SK-N-SH treated with all-trans-retinoic acid at 6 μM for 48 hours (cell line): Measurements from ENCODE around the gene ROBO1.

Experiments used
- ATAC-seq: fragments of 200-7000 bp; cut with Tn5 transposase; 3 replicates; pipeline ENCODE4 v1.9.1; 2020; ENCODE audit warnings: mild to moderate bottlenecking, moderate library complexity
- ARNTL ChIP-seq: fragments of 450-650 bp; formaldehyde crosslinking; IDR thresholded peaks from 2 replicates; pipeline ENCODE4 v1.5.0; 2020; ENCODE audit warnings: low read depth, mild to moderate bottlenecking, moderate library complexity, borderline replicate concordance
- BACH2 ChIP-seq: fragments of 250-450 bp; sonication (Bioruptor Pico); IDR thresholded peaks from 2 replicates; pipeline ENCODE4 v1.9.0; 2021; ENCODE audit warnings: mild to moderate bottlenecking, borderline replicate concordance
- CSDC2 ChIP-seq: fragments of 250-450 bp; sonication (Bioruptor Pico); IDR thresholded peaks from 2 replicates; pipeline ENCODE4 v1.5.0; 2020; ENCODE audit warnings: mild to moderate bottlenecking, moderate library complexity
- CSRNP3 ChIP-seq: fragments of 250-450 bp; sonication (Bioruptor Pico); IDR thresholded peaks from 2 replicates; pipeline ENCODE4 v1.5.1; 2021; ENCODE audit warnings: mild to moderate bottlenecking, moderate library complexity
- GLIS3 ChIP-seq: fragments of 250-450 bp; sonication (Bioruptor Pico); IDR thresholded peaks from 2 replicates; pipeline ENCODE4 v1.5.0; 2020; ENCODE audit warnings: mild to moderate bottlenecking, moderate library complexity
- ISL1 ChIP-seq: fragments of 250-450 bp; sonication (Bioruptor Pico); IDR thresholded peaks from 2 replicates; pipeline ENCODE4 v2.1.2; 2022; ENCODE audit warnings: mild to moderate bottlenecking, moderate library complexity
- OSR1 ChIP-seq: fragments of 250-450 bp; sonication (Bioruptor Pico); IDR thresholded peaks from 2 replicates; pipeline ENCODE4 v1.8.0; 2022; ENCODE audit warnings: moderate library complexity, mild to moderate bottlenecking, inconsistent platforms
- POU6F1 ChIP-seq: fragments of 250-450 bp; sonication (Bioruptor Pico); IDR thresholded peaks from 2 replicates; pipeline ENCODE4 v1.8.0; 2021; ENCODE audit warnings: low read depth, mild to moderate bottlenecking, moderate library complexity, borderline replicate concordance
- PPARA ChIP-seq: fragments of 250-450 bp; sonication (Bioruptor Pico); IDR thresholded peaks from 2 replicates; pipeline ENCODE4 v1.5.0; 2020; ENCODE audit warnings: mild to moderate bottlenecking, borderline replicate concordance
- SNAI2 ChIP-seq: fragments of 250-450 bp; sonication (Bioruptor Pico); IDR thresholded peaks from 2 replicates; pipeline ENCODE4 v1.5.0; 2020; ENCODE audit warnings: mild to moderate bottlenecking, moderate library complexity
- TCF4 ChIP-seq: fragments of 250-450 bp; sonication (Bioruptor Pico); IDR thresholded peaks from 2 replicates; pipeline ENCODE4 v1.8.0; 2021; ENCODE audit warnings: mild to moderate bottlenecking, moderate library complexity, borderline replicate concordance
- TOX ChIP-seq: fragments of 250-450 bp; sonication (Bioruptor Pico); IDR thresholded peaks from 2 replicates; pipeline ENCODE4 v1.8.0; 2021; ENCODE audit warnings: mild to moderate bottlenecking, moderate library complexity, borderline replicate concordance
- ZC3H10 ChIP-seq: fragments of 250-450 bp; sonication (Bioruptor Pico); IDR thresholded peaks from 2 replicates; pipeline ENCODE4 v1.5.1; 2021; ENCODE audit warnings: mild to moderate bottlenecking, moderate library complexity
- ZNF565 ChIP-seq: fragments of 450-650 bp; formaldehyde crosslinking; conservative IDR thresholded peaks from 2 replicates; pipeline ENCODE4 v1.5.0; 2020; ENCODE audit warnings: low read depth, mild to moderate bottlenecking, moderate library complexity
- ZNF8 ChIP-seq: fragments of 450-650 bp; formaldehyde crosslinking; IDR thresholded peaks from 2 replicates; pipeline ENCODE4 v1.5.0; 2020; ENCODE audit warnings: mild to moderate bottlenecking, moderate library complexity
- TF ChIP-seq, protein P1 (sequence below): fragments of 250-450 bp; sonication (Bioruptor Pico); IDR thresholded peaks from 2 replicates; pipeline ENCODE4 v1.5.1; 2020; ENCODE audit warnings: low read depth, mild to moderate bottlenecking, moderate library complexity
- TF ChIP-seq, protein P2 (sequence below): fragments of 250-450 bp; sonication (Bioruptor Pico); IDR thresholded peaks from 2 replicates; pipeline ENCODE4 v1.5.0; 2020; ENCODE audit warnings: mild to moderate bottlenecking, moderate library complexity

The ROBO1 gene

DNA sequence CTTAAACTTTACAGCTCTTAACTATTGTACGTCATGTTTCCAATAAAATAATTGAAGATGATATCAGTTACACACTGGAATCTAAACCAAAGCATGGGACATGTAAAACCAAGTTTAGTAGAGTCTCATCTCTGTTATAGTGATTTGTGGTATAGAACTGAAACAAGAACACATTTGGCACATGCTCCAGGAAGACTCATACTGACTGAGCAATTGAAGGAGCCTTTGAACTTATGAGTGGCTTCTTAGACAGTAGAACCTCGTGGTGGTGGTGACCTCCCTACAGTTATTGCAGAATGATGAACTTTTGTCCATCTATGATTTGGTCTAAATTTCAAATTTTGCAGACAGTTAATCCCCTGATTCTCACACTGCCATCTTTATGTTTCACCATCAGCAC is 729.7 kb downstream of the ROBO1 start:
- no peak for ATAC-seq
- TF ChIP-seq PPARA (CRISPR knock-in tag) (no peak), OSR1 (CRISPR knock-in tag) (no peak), ARNTL (CRISPR knock-in tag) (no peak), ISL1 (CRISPR knock-in tag) (no peak), CSRNP3 (CRISPR knock-in tag) (no peak), ZNF565 (CRISPR knock-in tag) (no peak)

GRCh38 chr3:79032686-79033318 is 735.0 kb downstream of the ROBO1 start:
- ATAC-seq: peak; percentile 77
- TF ChIP-seq SNAI2 (CRISPR knock-in tag) (no peak), BACH2 (CRISPR knock-in tag) (no peak), CSDC2 (CRISPR knock-in tag) (no peak), ZC3H10 (no peak), POU6F1 (CRISPR knock-in tag) (no peak)
- TF ChIP-seq, protein P1, sequence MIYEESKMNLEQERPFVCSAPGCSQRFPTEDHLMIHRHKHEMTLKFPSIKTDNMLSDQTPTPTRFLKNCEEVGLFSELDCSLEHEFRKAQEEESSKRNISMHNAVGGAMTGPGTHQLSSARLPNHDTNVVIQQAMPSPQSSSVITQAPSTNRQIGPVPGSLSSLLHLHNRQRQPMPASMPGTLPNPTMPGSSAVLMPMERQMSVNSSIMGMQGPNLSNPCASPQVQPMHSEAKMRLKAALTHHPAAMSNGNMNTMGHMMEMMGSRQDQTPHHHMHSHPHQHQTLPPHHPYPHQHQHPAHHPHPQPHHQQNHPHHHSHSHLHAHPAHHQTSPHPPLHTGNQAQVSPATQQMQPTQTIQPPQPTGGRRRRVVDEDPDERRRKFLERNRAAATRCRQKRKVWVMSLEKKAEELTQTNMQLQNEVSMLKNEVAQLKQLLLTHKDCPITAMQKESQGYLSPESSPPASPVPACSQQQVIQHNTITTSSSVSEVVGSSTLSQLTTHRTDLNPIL (CRISPR knock-in tag): no peak

DNA sequence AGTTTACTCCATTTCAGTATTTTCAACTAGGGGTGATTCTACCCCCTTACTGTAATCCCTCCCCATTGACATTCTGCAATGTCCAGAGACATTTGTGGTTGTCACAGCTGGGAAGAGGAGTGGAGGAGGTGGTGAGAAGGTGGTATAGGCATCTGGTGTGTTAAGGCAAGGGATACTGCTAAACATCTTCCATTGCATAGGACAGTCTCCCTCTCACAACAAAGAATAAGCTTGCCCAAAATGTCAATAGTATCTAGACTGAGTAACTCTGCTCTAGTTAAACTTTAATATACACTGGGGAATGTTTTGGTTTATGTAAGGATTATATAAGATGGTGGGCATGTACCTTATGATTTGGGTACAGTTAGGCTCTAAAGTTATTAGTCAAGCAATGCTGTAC is 737.6 kb downstream of the ROBO1 start:
- no peak for ATAC-seq
- TF ChIP-seq ISL1 (CRISPR knock-in tag): no peak
- no peak for TF ChIP-seq TOX (CRISPR knock-in tag)
- no peak for TF ChIP-seq SNAI2 (CRISPR knock-in tag)

GRCh38 chr3:79028916-79029315 is 738.9 kb downstream of the ROBO1 start:
- no peak for TF ChIP-seq PPARA (CRISPR knock-in tag)
- TF ChIP-seq OSR1 (CRISPR knock-in tag): no peak
- TF ChIP-seq GLIS3 (CRISPR knock-in tag): no peak
- TF ChIP-seq TCF4 (CRISPR knock-in tag): no peak
- TF ChIP-seq, protein P2, sequence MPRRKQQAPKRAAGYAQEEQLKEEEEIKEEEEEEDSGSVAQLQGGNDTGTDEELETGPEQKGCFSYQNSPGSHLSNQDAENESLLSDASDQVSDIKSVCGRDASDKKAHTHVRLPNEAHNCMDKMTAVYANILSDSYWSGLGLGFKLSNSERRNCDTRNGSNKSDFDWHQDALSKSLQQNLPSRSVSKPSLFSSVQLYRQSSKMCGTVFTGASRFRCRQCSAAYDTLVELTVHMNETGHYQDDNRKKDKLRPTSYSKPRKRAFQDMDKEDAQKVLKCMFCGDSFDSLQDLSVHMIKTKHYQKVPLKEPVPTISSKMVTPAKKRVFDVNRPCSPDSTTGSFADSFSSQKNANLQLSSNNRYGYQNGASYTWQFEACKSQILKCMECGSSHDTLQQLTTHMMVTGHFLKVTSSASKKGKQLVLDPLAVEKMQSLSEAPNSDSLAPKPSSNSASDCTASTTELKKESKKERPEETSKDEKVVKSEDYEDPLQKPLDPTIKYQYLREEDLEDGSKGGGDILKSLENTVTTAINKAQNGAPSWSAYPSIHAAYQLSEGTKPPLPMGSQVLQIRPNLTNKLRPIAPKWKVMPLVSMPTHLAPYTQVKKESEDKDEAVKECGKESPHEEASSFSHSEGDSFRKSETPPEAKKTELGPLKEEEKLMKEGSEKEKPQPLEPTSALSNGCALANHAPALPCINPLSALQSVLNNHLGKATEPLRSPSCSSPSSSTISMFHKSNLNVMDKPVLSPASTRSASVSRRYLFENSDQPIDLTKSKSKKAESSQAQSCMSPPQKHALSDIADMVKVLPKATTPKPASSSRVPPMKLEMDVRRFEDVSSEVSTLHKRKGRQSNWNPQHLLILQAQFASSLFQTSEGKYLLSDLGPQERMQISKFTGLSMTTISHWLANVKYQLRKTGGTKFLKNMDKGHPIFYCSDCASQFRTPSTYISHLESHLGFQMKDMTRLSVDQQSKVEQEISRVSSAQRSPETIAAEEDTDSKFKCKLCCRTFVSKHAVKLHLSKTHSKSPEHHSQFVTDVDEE (CRISPR knock-in tag): no peak
- no peak for TF ChIP-seq TOX (CRISPR knock-in tag)
- TF ChIP-seq POU6F1 (CRISPR knock-in tag): no peak
- no peak for TF ChIP-seq ZNF8 (CRISPR knock-in tag)
- no peak for TF ChIP-seq ISL1 (CRISPR knock-in tag)
- ATAC-seq: no peak
